ENCODE results near the gene RAMP1. TPM values are rescaled to one million over a fixed set of nuclear protein-coding genes. Genes with fewer than 3 reads are reported as not detected.

Gene RAMP1
- total RNA-seq, 2 donors from 2014 or later, result 2.7 to 27.2 TPM

DNA sequence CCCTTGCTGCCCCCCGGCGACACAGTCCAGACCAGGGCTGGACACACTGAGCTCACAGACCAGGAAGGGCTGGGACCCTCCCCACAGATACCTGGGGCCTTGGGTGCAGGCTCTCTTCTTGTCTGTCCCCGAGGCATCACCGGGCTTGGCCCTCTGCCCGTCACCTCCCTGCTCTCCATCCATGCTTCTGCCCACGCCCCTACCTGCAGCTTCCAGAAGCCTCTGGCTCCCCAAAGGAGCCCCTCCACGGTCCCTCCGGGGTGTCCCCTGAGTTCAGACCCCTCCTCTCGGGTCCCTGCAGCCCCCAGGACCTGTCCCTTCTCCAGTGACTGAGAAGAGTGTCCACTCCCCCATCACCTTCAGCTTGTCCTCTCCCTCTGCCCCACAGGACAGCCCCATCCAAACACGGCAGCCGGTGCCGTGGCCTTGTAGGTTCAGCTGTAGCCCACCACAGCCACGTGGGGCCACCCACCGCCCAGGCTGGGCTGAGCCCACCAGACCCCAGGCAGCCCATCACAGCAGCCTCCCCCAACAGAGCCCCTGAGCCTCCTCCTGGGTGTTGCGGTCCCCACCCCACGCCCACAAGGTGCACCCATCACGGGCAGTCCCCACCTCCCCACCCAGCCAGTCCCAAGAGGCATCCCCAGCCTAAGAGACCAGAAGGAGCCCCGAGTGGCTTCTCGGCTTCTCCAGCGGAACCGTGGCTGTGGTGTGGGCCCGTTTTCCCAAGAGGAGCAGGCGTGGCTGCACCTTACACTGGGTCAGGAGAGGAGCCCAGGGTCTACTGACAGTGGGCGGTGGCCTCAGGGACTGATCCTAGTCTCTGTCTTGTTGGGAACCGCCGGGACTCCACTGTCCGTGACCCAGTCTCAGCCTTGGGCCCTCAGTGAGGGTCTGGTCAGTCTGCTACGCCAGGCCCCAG lies 53.1 kb downstream of the RAMP1 start:
- Histone ChIP-seq H3K27ac (no peak overlapping the region), H3K4me3 (no peak overlapping the region), H3K9ac (ENCODE audit: low read depth in 2 of 2, low read length in 2 of 2) (no peak overlapping the region), H3K27me3 (no peaks in the 10 kb centered on the region), H3K4me1 (no peaks in the 10 kb centered on the region), H3K9me3 (no peaks in the 10 kb centered on the region), H3K36me3 (no peaks in the 10 kb centered on the region)
- no peak for DNase-seq
- intact Hi-C loops (cut with DNase I), result no loop called here
- TF ChIP-seq, protein P1, sequence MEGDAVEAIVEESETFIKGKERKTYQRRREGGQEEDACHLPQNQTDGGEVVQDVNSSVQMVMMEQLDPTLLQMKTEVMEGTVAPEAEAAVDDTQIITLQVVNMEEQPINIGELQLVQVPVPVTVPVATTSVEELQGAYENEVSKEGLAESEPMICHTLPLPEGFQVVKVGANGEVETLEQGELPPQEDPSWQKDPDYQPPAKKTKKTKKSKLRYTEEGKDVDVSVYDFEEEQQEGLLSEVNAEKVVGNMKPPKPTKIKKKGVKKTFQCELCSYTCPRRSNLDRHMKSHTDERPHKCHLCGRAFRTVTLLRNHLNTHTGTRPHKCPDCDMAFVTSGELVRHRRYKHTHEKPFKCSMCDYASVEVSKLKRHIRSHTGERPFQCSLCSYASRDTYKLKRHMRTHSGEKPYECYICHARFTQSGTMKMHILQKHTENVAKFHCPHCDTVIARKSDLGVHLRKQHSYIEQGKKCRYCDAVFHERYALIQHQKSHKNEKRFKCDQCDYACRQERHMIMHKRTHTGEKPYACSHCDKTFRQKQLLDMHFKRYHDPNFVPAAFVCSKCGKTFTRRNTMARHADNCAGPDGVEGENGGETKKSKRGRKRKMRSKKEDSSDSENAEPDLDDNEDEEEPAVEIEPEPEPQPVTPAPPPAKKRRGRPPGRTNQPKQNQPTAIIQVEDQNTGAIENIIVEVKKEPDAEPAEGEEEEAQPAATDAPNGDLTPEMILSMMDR (IDR thresholded peaks at IDR 0.05), result no peak

DNA sequence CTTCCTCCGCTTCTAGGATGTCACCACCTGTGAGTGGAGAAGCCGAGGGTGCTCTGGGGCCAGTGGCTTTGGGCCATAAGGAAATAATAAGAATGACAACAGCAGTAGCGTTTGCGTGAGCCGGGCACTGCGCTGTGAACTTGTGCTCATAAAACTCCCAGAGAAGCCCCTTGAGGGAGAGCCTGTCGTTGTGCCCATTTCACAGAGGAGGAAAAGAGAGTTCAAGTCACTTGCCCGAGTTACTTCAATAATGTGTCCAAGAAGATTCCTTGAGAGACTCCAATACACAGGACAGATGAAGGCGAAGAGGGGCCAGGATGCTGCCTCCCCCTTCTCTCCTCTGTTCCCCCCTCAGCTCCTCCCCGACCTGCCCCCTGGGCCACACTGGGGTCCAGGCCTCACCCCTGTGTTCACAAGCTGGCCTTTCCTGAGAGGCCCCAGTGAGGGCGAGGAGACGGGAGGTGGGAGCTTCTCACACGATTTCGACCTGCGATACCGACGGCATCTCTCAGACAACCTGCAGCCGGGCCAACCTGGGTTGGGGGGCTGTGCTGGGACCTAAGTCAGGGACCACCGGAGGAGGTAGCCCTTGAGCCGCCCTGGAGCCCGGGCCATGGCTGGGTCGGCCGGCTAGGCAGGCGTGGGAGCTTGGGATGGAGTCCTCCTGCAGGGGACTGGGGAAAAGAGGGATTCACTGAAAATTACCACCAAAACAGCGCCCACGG lies 53.9 kb downstream of the RAMP1 start:
- TF ChIP-seq, protein P1 (IDR thresholded peaks at IDR 0.05), result no peak
- no peak for DNase-seq

DNA sequence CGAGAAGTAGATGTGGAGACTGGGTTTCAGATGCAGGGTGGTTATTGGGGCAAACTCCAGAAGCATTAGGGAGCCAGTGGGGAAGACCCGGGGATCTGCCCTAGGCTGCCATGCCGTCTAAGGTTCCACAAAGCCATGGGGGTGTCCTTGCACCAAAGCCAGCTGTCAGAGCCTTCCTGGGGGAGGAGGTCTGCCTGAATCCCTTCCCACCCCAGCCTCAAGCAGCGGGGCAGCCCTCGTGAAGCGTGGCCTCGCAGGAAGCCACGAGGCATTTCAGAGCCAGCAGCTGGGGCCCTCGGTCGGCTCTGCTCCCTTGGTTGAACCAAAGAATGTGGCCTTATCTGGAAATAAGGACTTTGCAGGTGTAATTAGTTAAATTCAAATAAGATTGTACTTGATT lies 56.2 kb downstream of the RAMP1 start:
- intact Hi-C loops (cut with DNase I), result no loop called here
- Histone ChIP-seq H3K4me3 (no peak overlapping the region), H3K27ac (no peak overlapping the region), H3K36me3 (no peaks in the 10 kb centered on the region), H3K9ac (ENCODE audit: low read depth in 2 of 2, low read length in 2 of 2) (no peak overlapping the region), H3K27me3 (no peaks in the 10 kb centered on the region), H3K4me1 (no peaks in the 10 kb centered on the region), H3K9me3 (no peaks in the 10 kb centered on the region)
- no peak for DNase-seq
- TF ChIP-seq, protein P1 (IDR thresholded peaks at IDR 0.05), result no peak

More for the DNA sequence above, 53.9 kb downstream of the RAMP1 start:
- H3K27me3 ChIP-seq, result no peaks in the 10 kb centered on the region
- H3K27ac ChIP-seq, result no peak overlapping the region
- no peaks in the 10 kb centered on the region for H3K9me3 ChIP-seq
- no peak overlapping the region for H3K4me3 ChIP-seq
- H3K4me1 ChIP-seq, result no peaks in the 10 kb centered on the region
- no peak overlapping the region for H3K9ac ChIP-seq (ENCODE audit: low read depth in 2 of 2, low read length in 2 of 2)
- intact Hi-C loops (cut with DNase I), result no loop called here
- H3K36me3 ChIP-seq, result no peaks in the 10 kb centered on the region

DNA sequence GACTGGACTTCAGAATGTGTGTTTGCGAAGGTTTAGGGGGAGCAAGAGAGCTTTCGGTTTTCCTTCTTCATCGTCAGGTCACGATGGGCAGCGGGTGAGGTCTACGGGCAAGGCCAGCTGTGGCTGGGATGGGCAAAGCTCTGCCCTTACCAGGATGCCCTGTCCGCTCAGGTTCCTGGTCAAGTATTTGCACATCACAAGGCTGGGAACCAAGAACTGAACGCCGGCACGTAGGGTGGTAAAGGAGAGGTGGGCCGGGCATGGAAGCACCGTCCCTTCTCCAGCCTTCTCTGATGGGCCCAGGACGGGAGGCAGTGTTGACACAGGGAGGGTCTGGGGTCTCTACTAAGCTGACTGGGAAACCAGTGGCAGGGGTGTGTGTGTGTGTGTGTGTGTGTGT lies 56.9 kb downstream of the RAMP1 start:
- H3K27ac ChIP-seq, result no peak overlapping the region
- intact Hi-C loops (cut with DNase I), result no loop called here
- H3K9me3 ChIP-seq, result no peaks in the 10 kb centered on the region
- no peak for DNase-seq
- no peaks in the 10 kb centered on the region for H3K4me1 ChIP-seq
- TF ChIP-seq, protein P1 (IDR thresholded peaks at IDR 0.05), result no peak
- H3K36me3 ChIP-seq, result no peaks in the 10 kb centered on the region
- no peak overlapping the region for H3K4me3 ChIP-seq
- no peaks in the 10 kb centered on the region for H3K27me3 ChIP-seq
- no peak overlapping the region for H3K9ac ChIP-seq (ENCODE audit: low read depth in 2 of 2, low read length in 2 of 2)

DNA sequence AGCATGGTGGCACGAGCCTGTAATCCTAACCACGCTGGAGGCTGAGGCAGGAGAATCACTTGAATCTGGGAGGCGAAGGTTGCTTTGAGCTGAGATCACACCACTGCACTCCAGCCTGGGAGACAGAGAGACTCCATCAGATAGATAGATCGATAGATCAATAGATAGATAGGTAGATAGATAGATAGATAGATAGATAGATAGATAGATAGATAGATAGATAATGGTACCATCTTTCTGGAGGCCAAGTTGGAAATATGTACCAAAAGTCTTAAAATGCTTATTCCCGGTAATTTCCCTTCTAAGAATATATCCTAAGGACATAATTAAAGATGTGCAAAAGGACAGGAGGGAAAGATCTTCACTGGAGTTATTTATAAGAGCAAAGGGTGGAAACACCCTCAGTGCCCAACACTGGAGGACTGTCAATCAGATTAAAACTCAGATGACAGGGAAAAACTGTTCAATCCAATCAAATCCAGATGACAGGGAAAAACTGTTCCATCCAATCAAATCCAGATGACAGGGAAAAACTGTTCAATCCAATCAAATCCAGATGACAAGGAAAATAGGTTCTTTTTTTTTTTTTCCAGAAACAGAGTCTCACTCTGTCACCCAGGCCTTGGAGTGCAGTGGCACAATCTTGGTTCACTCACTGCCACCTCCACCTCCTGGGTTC lies 58.4 kb downstream of the RAMP1 start:
- DNase-seq, result no peak
- Histone ChIP-seq H3K27me3 (no peaks in the 10 kb centered on the region), H3K4me1 (no peaks in the 10 kb centered on the region), H3K9ac (ENCODE audit: low read depth in 2 of 2, low read length in 2 of 2) (no peak overlapping the region), H3K9me3 (no peaks in the 10 kb centered on the region), H3K27ac (no peak overlapping the region), H3K4me3 (no peak overlapping the region), H3K36me3 (no peaks in the 10 kb centered on the region)
- intact Hi-C loops (cut with DNase I), result no loop called here
- TF ChIP-seq, protein P1 (IDR thresholded peaks at IDR 0.05), result no peak
